ENCODE results near the gene HES3. TPM values are rescaled to one million over a fixed set of nuclear protein-coding genes. Genes with fewer than 3 reads are reported as not detected.

HES3 gene
- total RNA-seq, 2 experiments from 2014 or later, result not detected

DNA sequence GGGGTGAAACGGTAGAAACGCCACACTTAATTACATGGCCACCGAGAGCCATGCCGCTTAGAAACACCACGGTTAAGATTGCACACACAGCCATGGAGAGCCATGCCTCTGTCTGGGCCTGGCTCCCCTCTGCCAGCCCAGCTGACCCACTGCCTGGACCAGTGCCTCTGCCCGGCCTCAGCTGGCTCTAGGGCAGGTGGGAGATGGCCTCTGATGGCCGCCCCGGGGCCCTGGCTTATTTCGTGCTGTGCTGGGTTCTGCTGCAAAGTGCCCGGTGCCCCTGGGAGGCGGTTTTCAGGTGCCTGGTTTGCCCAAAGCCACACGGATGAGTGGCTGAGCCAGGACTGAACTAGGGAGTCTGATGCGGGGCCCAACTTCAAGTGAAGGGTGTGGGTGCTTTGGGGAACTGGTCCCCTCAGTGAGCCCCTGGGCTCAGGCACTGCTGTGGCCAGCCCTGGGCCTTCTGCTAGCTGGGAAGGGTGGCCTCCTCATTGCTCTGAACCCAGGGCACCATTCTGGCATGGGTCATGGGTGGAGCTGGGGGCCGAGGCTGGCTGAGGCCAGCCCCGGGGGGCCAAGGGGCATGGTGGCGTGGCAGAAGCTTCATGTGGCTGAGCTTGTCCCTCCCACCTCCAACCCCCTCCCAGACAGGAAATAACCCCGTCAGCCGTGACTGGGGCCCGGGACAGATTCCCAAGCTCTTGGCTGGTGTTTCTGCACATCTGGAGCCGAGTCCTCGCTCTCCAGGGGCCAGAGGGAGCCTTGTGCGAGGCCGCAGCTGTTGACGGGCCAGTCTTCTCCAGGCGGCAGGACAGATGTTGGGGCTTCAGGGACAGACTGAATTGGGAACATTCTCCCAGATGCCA lies 18.8 kb downstream of the HES3 start:
- DNase-seq, result no peak
- no peaks in the 10 kb centered on the region for H3K36me3 Mint-ChIP-seq (ENCODE audit: low read depth)
- ChIA-PET CTCF (interaction anchor here (0.7 to 1.3 kb wide), 2 partner anchors 16 to 18 kb away, joined by 3 read pairs; no protein-coding TSS in a partner anchor), POLR2A (no interaction called here)
- no peak overlapping the region for H3K27ac Mint-ChIP-seq
- H3K27me3 Mint-ChIP-seq, result peaks cover 17% of the 10 kb centered on the region
- H3K4me1 Mint-ChIP-seq, result peaks cover 13% of the 10 kb centered on the region
- H3K4me3 Mint-ChIP-seq, result no peak overlapping the region
- H3K9me3 Mint-ChIP-seq, result no peaks in the 10 kb centered on the region

DNA sequence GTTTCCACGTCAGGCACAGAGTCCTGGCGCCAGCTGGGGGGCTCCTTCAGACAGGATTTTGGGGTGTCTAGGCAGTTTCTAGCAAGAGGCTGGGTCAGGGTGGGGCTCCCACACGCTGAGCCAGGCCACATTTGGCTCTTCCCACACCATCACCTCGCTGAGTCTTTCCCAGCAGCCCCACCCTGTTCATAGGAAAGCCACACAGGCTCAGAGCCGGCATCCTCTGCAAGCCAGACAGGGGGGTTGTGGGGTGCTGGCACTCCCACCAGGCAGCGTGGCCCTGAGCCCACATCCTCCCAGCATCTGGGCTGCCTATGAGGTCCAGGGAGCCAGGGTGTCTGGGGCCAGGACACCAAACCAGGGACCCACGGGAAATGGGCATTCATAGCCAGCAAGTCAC lies 19.7 kb downstream of the HES3 start:
- H3K27me3 Mint-ChIP-seq, result peaks cover 14% of the 10 kb centered on the region
- ChIA-PET POLR2A (no interaction called here), CTCF (no interaction called here)
- H3K27ac Mint-ChIP-seq, result no peak overlapping the region
- no peaks in the 10 kb centered on the region for H3K36me3 Mint-ChIP-seq (ENCODE audit: low read depth)
- peaks cover 13% of the 10 kb centered on the region for H3K4me1 Mint-ChIP-seq
- H3K4me3 Mint-ChIP-seq, result no peak overlapping the region
- H3K9me3 Mint-ChIP-seq, result no peaks in the 10 kb centered on the region
- DNase-seq, result no peak

DNA sequence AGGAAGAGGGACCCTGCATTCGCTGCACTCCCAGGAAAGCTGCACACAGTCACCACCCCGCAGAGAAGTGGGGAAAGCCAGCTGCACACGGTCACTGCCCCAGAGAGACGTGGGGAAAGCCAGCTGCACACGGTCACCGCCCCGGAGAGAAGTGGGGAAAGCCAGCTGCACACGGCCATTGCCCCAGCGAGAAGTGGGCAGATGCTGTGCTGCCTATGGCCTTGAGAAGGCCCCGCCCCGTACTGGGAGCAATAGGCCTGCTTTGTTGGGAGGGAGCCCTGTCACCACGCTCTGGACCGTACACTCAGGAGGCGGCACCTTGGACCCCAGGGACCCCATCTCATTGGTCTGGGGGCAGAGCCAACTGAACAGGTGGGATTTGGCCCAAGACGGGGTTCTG lies 21.2 kb downstream of the HES3 start:
- no peak overlapping the region for H3K4me3 Mint-ChIP-seq
- no peaks in the 10 kb centered on the region for H3K36me3 Mint-ChIP-seq (ENCODE audit: low read depth)
- DNase-seq, result no peak
- peaks cover 4% of the 10 kb centered on the region for H3K4me1 Mint-ChIP-seq
- H3K27ac Mint-ChIP-seq, result no peak overlapping the region
- H3K9me3 Mint-ChIP-seq, result no peaks in the 10 kb centered on the region
- CTCF ChIA-PET, result interaction anchor here (0.7 to 1.8 kb wide), 4 partner anchors 20 to 72 kb away, joined by 3 to 7 read pairs (median 3); no protein-coding TSS in a partner anchor
- H3K27me3 Mint-ChIP-seq, result peaks cover 7% of the 10 kb centered on the region
- POLR2A ChIA-PET, result no interaction called here

DNA sequence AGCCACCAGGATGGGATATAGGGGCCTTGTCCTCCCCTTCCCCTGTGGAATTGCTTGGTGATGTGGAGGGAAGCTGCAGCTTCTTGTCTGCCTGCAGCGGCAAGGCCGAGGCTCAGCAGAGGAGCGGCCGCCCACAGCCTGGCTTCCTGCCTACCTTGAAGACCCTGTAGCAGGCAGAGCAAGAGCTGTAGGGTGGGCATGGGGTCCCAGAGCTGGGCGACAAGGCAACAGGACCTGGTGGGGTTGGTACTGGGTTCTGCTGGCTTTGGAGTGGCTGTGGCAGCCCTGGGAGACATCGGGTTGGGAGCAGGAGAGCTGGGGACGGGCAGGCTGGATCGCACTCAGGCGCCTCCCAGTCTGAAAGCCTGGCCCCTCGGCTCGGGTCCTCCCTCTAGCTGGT lies 22.7 kb downstream of the HES3 start:
- ChIA-PET CTCF (interaction anchor here (1.0 to 1.8 kb wide), 2 partner anchors 20 to 22 kb away, joined by 5 to 7 read pairs; no protein-coding TSS in a partner anchor), POLR2A (no interaction called here)
- peaks cover 4% of the 10 kb centered on the region for H3K27me3 Mint-ChIP-seq
- H3K36me3 Mint-ChIP-seq (ENCODE audit: low read depth), result no peaks in the 10 kb centered on the region
- no peak for DNase-seq
- no peak overlapping the region for H3K27ac Mint-ChIP-seq
- no peaks in the 10 kb centered on the region for H3K9me3 Mint-ChIP-seq
- no peak overlapping the region for H3K4me3 Mint-ChIP-seq
- H3K4me1 Mint-ChIP-seq, result peaks cover 4% of the 10 kb centered on the region

DNA sequence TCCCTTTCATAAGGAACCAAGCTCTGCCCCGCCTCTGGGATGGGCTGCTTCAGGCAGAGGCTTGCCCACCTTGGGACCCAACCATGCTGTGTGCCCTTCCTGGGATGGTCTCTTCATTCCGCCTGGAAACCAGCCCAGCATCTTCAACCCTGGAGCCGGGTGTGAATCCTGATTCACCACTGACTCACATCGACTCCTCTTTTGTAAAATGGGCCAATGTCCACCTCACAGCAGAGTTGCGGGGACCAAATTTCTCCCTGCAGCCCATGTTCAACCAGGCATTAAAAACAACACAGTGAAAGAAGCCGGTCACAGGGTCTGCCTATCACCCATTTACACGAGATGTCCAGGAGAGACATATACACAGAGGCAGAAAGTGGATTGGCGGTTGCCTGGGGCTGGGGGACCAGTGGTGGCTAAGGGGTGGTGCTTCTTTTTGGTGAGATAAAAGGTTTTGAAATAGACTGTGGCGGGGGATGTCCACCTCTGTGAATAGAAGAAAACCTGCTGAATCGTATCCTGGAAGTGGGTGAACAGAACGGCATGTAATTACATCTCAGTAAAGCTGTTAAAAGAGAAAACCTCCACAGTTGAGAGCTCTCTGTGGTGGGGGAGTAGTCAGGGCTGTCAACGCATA lies 23.8 kb downstream of the HES3 start:
- H3K27me3 Mint-ChIP-seq, result no peaks in the 10 kb centered on the region
- no peak overlapping the region for H3K4me3 Mint-ChIP-seq
- no peak overlapping the region for H3K27ac Mint-ChIP-seq
- ChIA-PET CTCF (interaction anchor here (0.5 kb wide), 1 partner anchor 31 kb away, joined by 4 read pairs; no protein-coding TSS in a partner anchor), POLR2A (interaction anchor here (0.6 kb wide), 1 partner anchor 259 kb away, joined by 4 read pairs; no protein-coding TSS in a partner anchor)
- H3K36me3 Mint-ChIP-seq (ENCODE audit: low read depth), result no peaks in the 10 kb centered on the region
- H3K9me3 Mint-ChIP-seq, result no peaks in the 10 kb centered on the region
- DNase-seq, result no peak
- H3K4me1 Mint-ChIP-seq, result no peaks in the 10 kb centered on the region

DNA sequence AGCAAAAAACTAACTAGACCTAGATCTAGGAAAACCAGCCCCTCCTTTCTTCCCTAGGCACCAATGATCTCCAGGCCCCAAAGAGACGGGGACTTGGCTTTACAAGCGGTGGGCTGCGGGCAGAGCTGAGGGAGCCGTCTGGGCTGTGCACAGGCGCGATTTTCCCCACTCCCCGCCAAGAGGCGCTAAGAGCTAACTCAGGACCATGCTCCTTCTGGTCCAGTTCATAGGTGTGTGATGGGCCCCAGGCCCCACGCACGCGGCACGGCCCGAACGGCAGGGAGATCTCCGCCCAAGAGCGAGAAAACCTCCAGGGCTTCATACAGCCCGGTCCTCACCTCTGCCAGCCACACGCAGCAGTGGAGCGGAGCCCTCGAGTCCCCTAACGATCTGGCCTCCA lies 24.4 kb downstream of the HES3 start:
- POLR2A ChIA-PET, result interaction anchor here (0.6 kb wide), 1 partner anchor 258 kb away, joined by 4 read pairs; no protein-coding TSS in a partner anchor
- H3K4me1 Mint-ChIP-seq, result no peaks in the 10 kb centered on the region
- DNase-seq, result no peak
- CTCF ChIA-PET, result no interaction called here
- no peaks in the 10 kb centered on the region for H3K27me3 Mint-ChIP-seq
- no peaks in the 10 kb centered on the region for H3K36me3 Mint-ChIP-seq (ENCODE audit: low read depth)
- no peaks in the 10 kb centered on the region for H3K9me3 Mint-ChIP-seq
- H3K4me3 Mint-ChIP-seq, result no peak overlapping the region
- H3K27ac Mint-ChIP-seq, result no peak overlapping the region

DNA sequence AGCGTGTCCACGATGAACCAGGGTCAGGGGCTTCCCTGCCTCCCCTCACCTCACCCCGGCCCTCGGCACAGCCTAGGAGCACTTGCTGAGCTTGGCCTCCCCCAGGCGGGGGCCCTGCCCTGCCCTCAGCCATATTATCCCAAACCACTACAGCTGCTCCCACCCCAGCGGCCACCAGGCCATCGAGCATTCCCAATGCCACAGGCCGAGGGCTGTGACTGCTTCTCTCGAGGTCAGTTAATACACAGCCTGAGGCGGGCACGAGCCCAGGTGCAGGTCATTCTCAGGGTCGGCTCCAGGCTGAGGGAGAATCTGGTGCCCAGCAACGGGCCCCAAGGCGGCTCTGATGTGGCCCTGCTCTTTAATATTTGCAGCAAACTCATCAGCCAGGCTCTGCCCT lies 25.3 kb downstream of the HES3 start:
- POLR2A ChIA-PET, result no interaction called here
- H3K4me1 Mint-ChIP-seq, result no peaks in the 10 kb centered on the region
- no peaks in the 10 kb centered on the region for H3K36me3 Mint-ChIP-seq (ENCODE audit: low read depth)
- no peak overlapping the region for H3K27ac Mint-ChIP-seq
- no peaks in the 10 kb centered on the region for H3K9me3 Mint-ChIP-seq
- H3K27me3 Mint-ChIP-seq, result no peaks in the 10 kb centered on the region
- no peak for DNase-seq
- CTCF ChIA-PET, result no interaction called here
- no peak overlapping the region for H3K4me3 Mint-ChIP-seq

DNA sequence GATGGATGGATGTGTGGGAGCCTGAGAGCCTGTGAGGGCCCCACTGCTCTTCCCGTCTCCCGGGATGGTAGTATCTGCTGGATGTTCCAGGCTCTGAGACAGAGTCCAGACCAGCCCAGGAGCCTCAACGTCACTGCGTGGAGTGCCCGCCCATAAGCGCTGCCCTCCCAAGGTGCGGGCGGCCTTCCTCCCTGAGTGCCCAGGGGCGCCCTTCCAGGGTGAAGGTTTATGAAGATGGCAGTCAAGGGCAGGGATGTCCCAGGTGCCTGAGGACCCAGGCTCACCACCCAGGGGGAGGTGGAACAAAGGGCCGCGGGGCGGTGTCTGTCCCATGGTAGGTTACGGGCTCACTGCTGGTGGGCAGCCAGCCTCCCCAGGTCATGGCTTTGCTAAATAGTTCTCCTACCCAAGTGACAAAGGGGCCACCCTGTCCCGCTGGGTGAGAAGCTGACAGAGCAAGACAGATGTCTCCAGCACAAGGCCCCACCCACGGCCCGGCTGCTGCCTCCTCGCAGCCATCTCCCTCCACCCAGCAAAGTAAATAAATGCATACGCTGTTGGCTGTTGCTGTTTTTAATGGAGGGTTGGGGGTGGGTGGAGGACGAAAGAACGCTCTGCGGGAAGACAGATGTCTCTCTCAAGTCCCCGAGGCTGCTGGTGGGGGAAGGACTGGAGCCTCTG lies 25.9 kb downstream of the HES3 start:
- Mint-ChIP-seq H3K27me3 (no peaks in the 10 kb centered on the region), H3K4me3 (no peak overlapping the region)
- CTCF ChIA-PET, result no interaction called here

DNA sequence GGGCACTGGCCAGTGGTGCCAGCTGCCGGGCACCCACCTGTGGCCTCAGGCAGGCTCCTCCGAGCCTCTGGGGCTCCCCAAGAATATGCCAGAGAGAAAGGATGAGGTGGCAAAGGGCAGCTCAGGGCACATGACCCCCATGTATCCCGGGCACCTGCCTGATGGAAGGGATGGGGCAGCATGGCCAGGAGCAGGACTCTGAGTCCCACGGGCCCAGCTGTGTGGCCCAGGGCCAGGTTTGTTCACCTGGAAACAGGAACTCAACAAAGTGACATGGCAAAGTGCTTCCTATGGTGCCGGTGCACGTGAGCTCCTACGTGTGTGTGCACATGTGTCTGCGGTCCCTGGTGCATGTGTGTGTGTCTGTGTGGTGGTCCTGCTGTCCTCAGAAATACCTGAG lies 26.4 kb downstream of the HES3 start:
- no peak for DNase-seq
- H3K4me1 Mint-ChIP-seq, result no peaks in the 10 kb centered on the region
- ChIA-PET CTCF (no interaction called here), POLR2A (no interaction called here)
- H3K36me3 Mint-ChIP-seq (ENCODE audit: low read depth), result no peaks in the 10 kb centered on the region
- no peak overlapping the region for H3K4me3 Mint-ChIP-seq
- H3K9me3 Mint-ChIP-seq, result no peaks in the 10 kb centered on the region
- H3K27me3 Mint-ChIP-seq, result no peaks in the 10 kb centered on the region
- H3K27ac Mint-ChIP-seq, result no peak overlapping the region

More for the DNA sequence above, 25.9 kb downstream of the HES3 start:
- no peaks in the 10 kb centered on the region for H3K36me3 Mint-ChIP-seq (ENCODE audit: low read depth)
- no peaks in the 10 kb centered on the region for H3K9me3 Mint-ChIP-seq
- H3K27ac Mint-ChIP-seq, result no peak overlapping the region
- no peak for DNase-seq
- H3K4me1 Mint-ChIP-seq, result no peaks in the 10 kb centered on the region
- POLR2A ChIA-PET, result no interaction called here

DNA sequence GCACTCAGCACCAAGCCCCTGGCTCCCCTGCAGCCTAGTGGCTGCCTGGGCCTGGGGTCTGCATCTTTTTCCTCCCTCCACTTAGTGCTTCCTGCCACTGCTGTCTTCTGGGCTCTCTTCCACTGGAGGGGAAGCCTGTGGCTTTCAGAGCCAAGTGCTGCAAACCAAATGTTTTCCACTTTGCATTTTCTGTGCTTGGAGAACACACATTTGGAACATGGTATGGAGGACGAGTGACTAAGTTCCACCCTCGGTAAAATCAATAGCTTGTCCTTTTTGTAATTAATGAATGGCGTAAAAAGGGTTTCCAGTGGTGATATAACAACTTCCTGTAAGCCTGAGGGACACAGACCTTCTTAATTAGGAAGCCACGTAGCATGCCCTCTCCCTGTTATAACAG lies 27.0 kb downstream of the HES3 start:
- H3K4me3 Mint-ChIP-seq, result no peak overlapping the region
- DNase-seq, result no peak
- POLR2A ChIA-PET, result no interaction called here
- no peaks in the 10 kb centered on the region for H3K9me3 Mint-ChIP-seq
- CTCF ChIA-PET, result no interaction called here
- no peaks in the 10 kb centered on the region for H3K27me3 Mint-ChIP-seq
- no peak overlapping the region for H3K27ac Mint-ChIP-seq
- no peaks in the 10 kb centered on the region for H3K36me3 Mint-ChIP-seq (ENCODE audit: low read depth)
- no peaks in the 10 kb centered on the region for H3K4me1 Mint-ChIP-seq

DNA sequence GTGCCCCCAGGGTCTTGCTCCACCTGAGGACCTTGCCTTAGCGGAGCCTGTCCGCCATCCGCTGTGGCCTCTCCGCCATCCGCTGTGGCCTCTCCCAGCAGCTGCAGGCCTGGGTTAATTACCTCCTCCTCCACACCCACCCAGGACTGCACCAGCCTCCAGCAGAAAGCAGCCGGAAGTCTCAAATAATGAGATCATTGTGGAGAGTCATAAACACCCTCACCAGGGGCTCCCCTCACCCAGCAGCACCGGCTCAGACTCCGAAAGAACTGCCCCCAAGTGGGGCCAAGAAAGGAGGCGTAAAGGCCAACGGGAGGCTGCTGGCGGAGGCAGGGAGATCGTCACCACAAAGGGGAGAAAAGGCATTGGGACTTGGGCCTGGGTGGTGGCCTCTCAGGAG lies 27.6 kb downstream of the HES3 start:
- H3K27ac Mint-ChIP-seq, result no peak overlapping the region
- POLR2A ChIA-PET, result no interaction called here
- H3K27me3 Mint-ChIP-seq, result no peaks in the 10 kb centered on the region
- DNase-seq, result no peak
- CTCF ChIA-PET, result no interaction called here
- H3K4me1 Mint-ChIP-seq, result no peaks in the 10 kb centered on the region
- no peak overlapping the region for H3K4me3 Mint-ChIP-seq
- H3K9me3 Mint-ChIP-seq, result no peaks in the 10 kb centered on the region
- no peaks in the 10 kb centered on the region for H3K36me3 Mint-ChIP-seq (ENCODE audit: low read depth)

DNA sequence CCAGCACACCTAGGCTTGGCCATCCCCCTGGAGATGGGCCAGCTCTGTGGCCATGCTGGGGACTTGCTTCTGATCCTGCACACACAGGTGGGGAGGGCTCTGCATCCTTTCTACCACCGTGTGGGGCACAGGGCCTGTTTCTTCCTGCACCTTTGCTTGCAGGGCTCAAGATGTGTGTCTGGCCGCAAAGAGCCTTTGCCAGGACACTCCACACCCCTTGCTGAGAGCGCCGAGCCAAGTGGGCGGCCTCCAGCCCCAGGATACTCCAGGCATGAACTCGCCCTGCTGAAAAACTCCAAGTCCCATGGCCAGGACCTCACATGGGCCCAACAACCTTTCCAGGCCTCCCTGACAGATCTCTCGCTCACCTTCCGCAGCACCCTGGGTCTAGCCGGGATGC lies 28.5 kb downstream of the HES3 start:
- Mint-ChIP-seq H3K36me3 (ENCODE audit: low read depth) (no peaks in the 10 kb centered on the region), H3K4me3 (no peak overlapping the region), H3K27me3 (no peaks in the 10 kb centered on the region), H3K9me3 (no peaks in the 10 kb centered on the region), H3K4me1 (no peaks in the 10 kb centered on the region), H3K27ac (no peak overlapping the region)
- ChIA-PET POLR2A (no interaction called here), CTCF (no interaction called here)
- no peak for DNase-seq

DNA sequence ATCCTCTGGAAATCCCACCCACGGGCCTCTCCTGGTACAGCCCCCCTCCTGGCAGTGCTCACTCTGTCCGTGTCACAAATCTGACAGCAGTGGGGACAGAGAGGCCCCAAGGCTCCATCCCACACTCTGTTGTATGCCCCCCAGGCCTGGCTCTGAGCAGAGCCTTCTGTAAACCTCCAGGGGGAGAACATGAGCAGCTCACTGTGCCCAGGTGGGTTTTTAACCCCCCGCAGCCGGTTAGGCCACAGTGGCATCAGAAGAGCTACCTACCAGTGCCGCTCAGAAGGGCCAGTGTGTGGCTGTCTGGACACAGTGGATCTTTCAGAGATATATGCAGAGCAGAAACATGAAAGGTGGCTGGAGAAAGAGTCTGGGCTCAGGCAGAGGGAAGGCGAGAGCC lies 28.9 kb downstream of the HES3 start:
- no peak for DNase-seq
- no peaks in the 10 kb centered on the region for H3K27me3 Mint-ChIP-seq
- no peaks in the 10 kb centered on the region for H3K4me1 Mint-ChIP-seq
- no peaks in the 10 kb centered on the region for H3K36me3 Mint-ChIP-seq (ENCODE audit: low read depth)
- H3K4me3 Mint-ChIP-seq, result no peak overlapping the region
- H3K9me3 Mint-ChIP-seq, result no peaks in the 10 kb centered on the region
- no peak overlapping the region for H3K27ac Mint-ChIP-seq
- POLR2A ChIA-PET, result no interaction called here
- CTCF ChIA-PET, result no interaction called here
